ENCODE data around the gene EFNA5. TPM values are rescaled to one million over a fixed set of nuclear protein-coding genes. Genes with fewer than 3 reads are reported as not detected.

Gene EFNA5
- total RNA-seq, 1 experiment from 2014 or later: 1.5 TPM

DNA sequence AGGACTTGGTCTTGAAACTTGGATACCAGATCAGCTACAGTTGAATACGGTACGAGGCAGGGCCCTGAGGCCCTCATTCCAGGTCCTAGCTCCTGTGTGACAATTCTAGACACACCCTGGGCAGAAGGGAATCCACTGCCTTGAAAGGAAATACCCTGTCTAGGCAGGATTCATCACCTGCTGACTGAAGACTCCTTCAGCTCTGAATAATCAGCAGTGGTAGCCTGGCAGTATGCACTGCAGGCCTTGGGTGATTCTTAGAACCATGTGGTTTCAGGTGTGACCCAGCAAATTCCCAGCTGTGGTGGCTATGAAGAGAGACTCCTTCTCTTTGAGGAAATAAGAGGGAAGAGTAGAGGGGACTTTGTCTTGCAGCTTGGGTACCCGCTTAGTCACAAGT, 17.2 kb upstream of the EFNA5 start:
- no peak for DNase-seq
- intact Hi-C loops (cut with micrococcal nuclease; ENCODE audit: unreplicated experiment): no loop called here
- ChIA-PET CTCF (no interaction called here), POLR2A (no interaction called here)
- no peaks in the 10 kb centered on the region for H3K4me1 ChIP-seq
- H3K36me3 ChIP-seq (ENCODE audit: control insufficient read depth, insufficient read depth, low read length): no peaks in the 10 kb centered on the region
- peaks cover 14% of the 10 kb centered on the region for H3K9me3 Mint-ChIP-seq (ENCODE audit: unreplicated experiment)
- H3K27ac Mint-ChIP-seq (ENCODE audit: unreplicated experiment): no peak overlapping the region
- peaks cover 14% of the 10 kb centered on the region for H3K27me3 Mint-ChIP-seq (ENCODE audit: insufficient read depth, unreplicated experiment)
- no peak overlapping the region for H3K4me3 ChIP-seq (ENCODE audit: low read depth, low read length)
- no peaks in the 10 kb centered on the region for H3K9me3 ChIP-seq
- no peaks in the 10 kb centered on the region for H3K4me1 Mint-ChIP-seq (ENCODE audit: low read depth, unreplicated experiment)
- H3K27me3 ChIP-seq (replicated peaks; ENCODE audit: control insufficient read depth, insufficient read depth, low read length): no peaks in the 10 kb centered on the region
- H3K36me3 Mint-ChIP-seq (ENCODE audit: insufficient read depth, unreplicated experiment): no peaks in the 10 kb centered on the region
- TF ChIP-seq, protein P1, sequence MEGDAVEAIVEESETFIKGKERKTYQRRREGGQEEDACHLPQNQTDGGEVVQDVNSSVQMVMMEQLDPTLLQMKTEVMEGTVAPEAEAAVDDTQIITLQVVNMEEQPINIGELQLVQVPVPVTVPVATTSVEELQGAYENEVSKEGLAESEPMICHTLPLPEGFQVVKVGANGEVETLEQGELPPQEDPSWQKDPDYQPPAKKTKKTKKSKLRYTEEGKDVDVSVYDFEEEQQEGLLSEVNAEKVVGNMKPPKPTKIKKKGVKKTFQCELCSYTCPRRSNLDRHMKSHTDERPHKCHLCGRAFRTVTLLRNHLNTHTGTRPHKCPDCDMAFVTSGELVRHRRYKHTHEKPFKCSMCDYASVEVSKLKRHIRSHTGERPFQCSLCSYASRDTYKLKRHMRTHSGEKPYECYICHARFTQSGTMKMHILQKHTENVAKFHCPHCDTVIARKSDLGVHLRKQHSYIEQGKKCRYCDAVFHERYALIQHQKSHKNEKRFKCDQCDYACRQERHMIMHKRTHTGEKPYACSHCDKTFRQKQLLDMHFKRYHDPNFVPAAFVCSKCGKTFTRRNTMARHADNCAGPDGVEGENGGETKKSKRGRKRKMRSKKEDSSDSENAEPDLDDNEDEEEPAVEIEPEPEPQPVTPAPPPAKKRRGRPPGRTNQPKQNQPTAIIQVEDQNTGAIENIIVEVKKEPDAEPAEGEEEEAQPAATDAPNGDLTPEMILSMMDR (IDR thresholded peaks at IDR 0.05; ENCODE audit: insufficient read depth in 1 of 2, low read depth in 1 of 2, low read length in 1 of 2, severe bottlenecking in 1 of 2, unreplicated experiment in 1 of 2): no peak
- no TSS peak for BruUV-seq (replicated peaks)
- no peak overlapping the region for H3K4me3 Mint-ChIP-seq (ENCODE audit: unreplicated experiment)

DNA sequence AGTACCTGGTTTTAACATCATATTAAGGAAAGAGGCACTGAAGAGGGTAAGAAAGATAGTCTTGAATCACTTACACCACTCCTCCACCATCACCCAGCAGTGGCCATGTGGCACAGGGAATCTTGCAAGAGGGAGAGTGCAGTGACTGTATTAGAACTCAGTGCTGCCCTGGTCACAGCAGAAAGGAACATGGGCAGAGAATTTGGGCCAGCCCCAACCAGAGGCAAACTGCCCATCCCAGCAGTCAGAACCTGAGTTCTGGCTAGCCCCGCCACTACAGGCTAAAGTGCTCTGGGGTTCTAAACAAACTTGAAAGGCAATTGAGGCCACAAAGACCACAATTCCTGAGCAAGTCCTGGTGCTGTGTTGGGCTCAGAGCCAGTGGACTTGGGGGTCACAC, 16.7 kb upstream of the EFNA5 start:
- Mint-ChIP-seq H3K4me1 (ENCODE audit: low read depth, unreplicated experiment) (no peaks in the 10 kb centered on the region), H3K36me3 (ENCODE audit: insufficient read depth, unreplicated experiment) (no peaks in the 10 kb centered on the region), H3K9me3 (ENCODE audit: unreplicated experiment) (peaks cover 14% of the 10 kb centered on the region), H3K27ac (ENCODE audit: unreplicated experiment) (no peak overlapping the region), H3K27me3 (ENCODE audit: insufficient read depth, unreplicated experiment) (peaks cover 15% of the 10 kb centered on the region), H3K4me3 (ENCODE audit: unreplicated experiment) (no peak overlapping the region)
- CTCF ChIA-PET: no interaction called here
- no peak overlapping the region for H3K4me3 ChIP-seq (ENCODE audit: low read depth, low read length)
- no peak for DNase-seq
- POLR2A ChIA-PET: no interaction called here
- intact Hi-C loops (cut with micrococcal nuclease; ENCODE audit: unreplicated experiment): no loop called here
- no peaks in the 10 kb centered on the region for H3K27me3 ChIP-seq (replicated peaks; ENCODE audit: control insufficient read depth, insufficient read depth, low read length)
- H3K9me3 ChIP-seq: no peaks in the 10 kb centered on the region
- no peaks in the 10 kb centered on the region for H3K4me1 ChIP-seq
- H3K36me3 ChIP-seq (ENCODE audit: control insufficient read depth, insufficient read depth, low read length): no peaks in the 10 kb centered on the region
- BruUV-seq (replicated peaks): no TSS peak
- TF ChIP-seq, protein P1 (IDR thresholded peaks at IDR 0.05; ENCODE audit: insufficient read depth in 1 of 2, low read depth in 1 of 2, low read length in 1 of 2, severe bottlenecking in 1 of 2, unreplicated experiment in 1 of 2): no peak

DNA sequence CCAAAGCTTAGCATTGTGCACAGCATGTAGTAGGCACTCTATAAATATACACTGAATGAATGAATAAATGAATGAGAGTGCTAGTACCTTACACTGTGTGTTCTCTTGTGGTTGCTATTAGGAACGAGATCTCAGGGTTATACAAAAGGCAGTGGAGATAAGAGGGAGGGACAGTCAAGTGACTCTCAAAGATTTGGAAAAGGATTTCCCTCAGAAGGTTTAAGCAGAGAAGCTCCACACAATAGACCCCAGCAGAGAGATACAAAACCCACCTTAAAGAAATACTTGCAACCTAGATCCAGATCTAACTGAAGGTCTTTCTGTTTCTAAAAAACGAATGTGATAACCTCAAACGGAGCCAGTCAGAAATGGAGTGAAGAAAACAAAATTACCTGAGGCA, 11.8 kb upstream of the EFNA5 start:
- no peaks in the 10 kb centered on the region for H3K36me3 ChIP-seq (ENCODE audit: control insufficient read depth, insufficient read depth, low read length)
- ChIA-PET CTCF (interaction anchor here (0.6 kb wide), 1 partner anchor 92 kb away, joined by 4 read pairs; no protein-coding TSS in a partner anchor), POLR2A (no interaction called here)
- H3K4me3 ChIP-seq (ENCODE audit: low read depth, low read length): no peak overlapping the region
- BruUV-seq (replicated peaks): no TSS peak
- Mint-ChIP-seq H3K4me1 (ENCODE audit: low read depth, unreplicated experiment) (no peaks in the 10 kb centered on the region), H3K9me3 (ENCODE audit: unreplicated experiment) (no peaks in the 10 kb centered on the region), H3K4me3 (ENCODE audit: unreplicated experiment) (no peak overlapping the region), H3K27ac (ENCODE audit: unreplicated experiment) (no peak overlapping the region), H3K27me3 (ENCODE audit: insufficient read depth, unreplicated experiment) (peaks cover 16% of the 10 kb centered on the region), H3K36me3 (ENCODE audit: insufficient read depth, unreplicated experiment) (no peaks in the 10 kb centered on the region)
- H3K9me3 ChIP-seq: no peaks in the 10 kb centered on the region
- H3K4me1 ChIP-seq: no peaks in the 10 kb centered on the region
- H3K27me3 ChIP-seq (replicated peaks; ENCODE audit: control insufficient read depth, insufficient read depth, low read length): no peaks in the 10 kb centered on the region
- intact Hi-C loops (cut with micrococcal nuclease; ENCODE audit: unreplicated experiment): no loop called here
- no peak for DNase-seq
- TF ChIP-seq, protein P1 (IDR thresholded peaks at IDR 0.05; ENCODE audit: insufficient read depth in 1 of 2, low read depth in 1 of 2, low read length in 1 of 2, severe bottlenecking in 1 of 2, unreplicated experiment in 1 of 2): no peak
